ENCODE results near the gene TMTC1.
"Not testable (repeated sequence)": the region's sequence is repeated elsewhere in the genome, so short reads cannot be mapped to it uniquely, and the experiment has no call there.

Gene TMTC1

GRCh38 chr12:29783773-29784666, at the start of gene TMTC1:
Gene TMTC1, minus strand, starts transcription at chr12:29783942. Its CDS starts 191 bp downstream, at chr12:29783751.
- DNase-seq = peak; percentile 52

GRCh38 chr12:29831173-29831572, 47.4 kb upstream of the TMTC1 start:
- no peak for DNase-seq

GRCh38 chr12:29830391-29830790, 46.6 kb upstream of the TMTC1 start:
- DNase-seq = no peak

GRCh38 chr12:29818916-29819623, 35.3 kb upstream of the TMTC1 start:
- no peak for DNase-seq

- no peak for DNase-seq
Measured at GRCh38 chr12:29816874-29817725, 33.4 kb upstream of the TMTC1 start.

GRCh38 chr12:29809616-29810361, 26.0 kb upstream of the TMTC1 start:
- DNase-seq = not testable (repeated sequence)

- no peak for DNase-seq
Measured at GRCh38 chr12:29807129-29807528, 23.4 kb upstream of the TMTC1 start.

GRCh38 chr12:29804019-29804418, 20.3 kb upstream of the TMTC1 start:
- DNase-seq = no peak

- DNase-seq = no peak
Measured at GRCh38 chr12:29799591-29799990, 15.8 kb upstream of the TMTC1 start.

GRCh38 chr12:29797565-29798355, 14.0 kb upstream of the TMTC1 start:
- DNase-seq = no peak

- peak; percentile 88 for DNase-seq
Measured at GRCh38 chr12:29796823-29797263, 13.1 kb upstream of the TMTC1 start.

GRCh38 chr12:29795715-29796114, 12.0 kb upstream of the TMTC1 start:
- no peak for DNase-seq

- DNase-seq = no peak
Measured at GRCh38 chr12:29794862-29795261, 11.1 kb upstream of the TMTC1 start.

- no peak for DNase-seq
Measured at GRCh38 chr12:29792853-29793252, 9.1 kb upstream of the TMTC1 start.

GRCh38 chr12:29792132-29792531, 8.4 kb upstream of the TMTC1 start:
- DNase-seq = no peak

- no peak for DNase-seq
Measured at GRCh38 chr12:29782871-29783772, 620 bp downstream of the TMTC1 start.

- DNase-seq = peak; percentile 68
Measured at GRCh38 chr12:29782285-29782870, 1.4 kb downstream of the TMTC1 start.

GRCh38 chr12:29781705-29782266, 2.0 kb downstream of the TMTC1 start:
- DNase-seq = no peak

- DNase-seq = no peak
Measured at GRCh38 chr12:29781188-29781587, 2.6 kb downstream of the TMTC1 start.

- no peak for DNase-seq
Measured at GRCh38 chr12:29780084-29780483, 3.7 kb downstream of the TMTC1 start.

All from fibroblast of skin of right biceps (primary cell).